ENCODE data around the gene PCSK6. TPM values are rescaled to one million over a fixed set of nuclear protein-coding genes. Genes with fewer than 3 reads are reported as not detected.

The PCSK6 gene
- polyA plus RNA-seq, 3 donors = 0.05 to 0.10 TPM; not detected in 1

GRCh38 chr15:101535170-101535902 is 45.8 kb upstream of the PCSK6 start:
- H3K9ac ChIP-seq (ENCODE audit: insufficient read depth, low read length, poor library complexity, severe bottlenecking) = no peak overlapping the region
- H3K27me3 ChIP-seq (ENCODE audit: control insufficient read depth in 2 of 2, insufficient read depth in 2 of 2, low read length in 2 of 2) = no peaks in the 10 kb centered on the region
- no peaks in the 10 kb centered on the region for H3K79me2 ChIP-seq (ENCODE audit: insufficient read depth, low read length)
- DNase-seq = no peak
- no peak overlapping the region for H3K4me3 Mint-ChIP-seq
- no peaks in the 10 kb centered on the region for H3K36me3 ChIP-seq (replicated peaks in 1 of 2; ENCODE audit: control insufficient read depth in 1 of 2, insufficient read depth in 2 of 2, low read length in 2 of 2)
- no peak overlapping the region for H3K27ac ChIP-seq (ENCODE audit: low read depth in 1 of 2, low read length in 2 of 2)
- TF ChIP-seq CTCF (IDR thresholded peaks at IDR 0.05) = no peak
- no peak overlapping the region for H3K4me3 ChIP-seq (replicated peaks in 1 of 3; ENCODE audit: low read depth in 2 of 3, low read length in 3 of 3)
- H3K4me1 ChIP-seq (ENCODE audit: control insufficient read depth in 1 of 2, insufficient read depth in 2 of 2, low read length in 2 of 2) = no peaks in the 10 kb centered on the region
- no peak overlapping the region for H2AFZ ChIP-seq (ENCODE audit: insufficient read depth, low read depth, low read length, poor library complexity, severe bottlenecking)
- intact Hi-C loops (cut with micrococcal nuclease) = no loop called here
- no peaks in the 10 kb centered on the region for H3K36me3 Mint-ChIP-seq
- peaks cover 4 to 5% (median 4%) of the 10 kb centered on the region in 3 donors for H3K27me3 Mint-ChIP-seq (ENCODE audit: low read depth in 3 of 3)
- H3K9me3 Mint-ChIP-seq = peaks cover 0 to 4% (median 2%) of the 10 kb centered on the region in 7 donors
- H3K27ac Mint-ChIP-seq = no peak overlapping the region
- peaks cover 3% of the 10 kb centered on the region for H3K4me1 Mint-ChIP-seq
- WGBS (ENCODE audit: insufficient coverage) = 96% methylated on average over 29 of the region's 29 CpGs
- H3K4me2 ChIP-seq (replicated peaks; ENCODE audit: extremely low read depth, low read length, poor library complexity, severe bottlenecking) = no peak overlapping the region
- H4K20me1 ChIP-seq (ENCODE audit: insufficient read depth, low read length) = no peaks in the 10 kb centered on the region
- H3K9me3 ChIP-seq (replicated peaks in 1 of 2; ENCODE audit: control insufficient read depth in 1 of 2, insufficient read depth in 1 of 2, low read length in 2 of 2) = no peaks in the 10 kb centered on the region

GRCh38 chr15:101534376-101534970 is 45.0 kb upstream of the PCSK6 start:
- Mint-ChIP-seq H3K4me1 (peaks cover 3% of the 10 kb centered on the region), H3K4me3 (no peak overlapping the region), H3K36me3 (no peaks in the 10 kb centered on the region), H3K27me3 (ENCODE audit: low read depth in 3 of 3) (peaks cover 4 to 5% (median 4%) of the 10 kb centered on the region in 3 donors), H3K9me3 (peaks cover 0 to 4% (median 2%) of the 10 kb centered on the region in 7 donors), H3K27ac (no peak overlapping the region)
- H3K9me3 ChIP-seq (replicated peaks in 1 of 2; ENCODE audit: control insufficient read depth in 1 of 2, insufficient read depth in 1 of 2, low read length in 2 of 2) = no peaks in the 10 kb centered on the region
- H3K4me1 ChIP-seq (ENCODE audit: control insufficient read depth in 1 of 2, insufficient read depth in 2 of 2, low read length in 2 of 2) = no peaks in the 10 kb centered on the region
- H3K4me3 ChIP-seq (replicated peaks in 1 of 3; ENCODE audit: low read depth in 2 of 3, low read length in 3 of 3) = no peak overlapping the region
- no peaks in the 10 kb centered on the region for H4K20me1 ChIP-seq (ENCODE audit: insufficient read depth, low read length)
- TF ChIP-seq CTCF (IDR thresholded peaks at IDR 0.05) = no peak
- H3K27me3 ChIP-seq (ENCODE audit: control insufficient read depth in 2 of 2, insufficient read depth in 2 of 2, low read length in 2 of 2) = no peaks in the 10 kb centered on the region
- H3K9ac ChIP-seq (ENCODE audit: insufficient read depth, low read length, poor library complexity, severe bottlenecking) = no peak overlapping the region
- no peak overlapping the region for H3K4me2 ChIP-seq (replicated peaks; ENCODE audit: extremely low read depth, low read length, poor library complexity, severe bottlenecking)
- intact Hi-C loops (cut with micrococcal nuclease) = no loop called here
- H3K27ac ChIP-seq (ENCODE audit: low read depth in 1 of 2, low read length in 2 of 2) = no peak overlapping the region
- no peak overlapping the region for H2AFZ ChIP-seq (ENCODE audit: insufficient read depth, low read depth, low read length, poor library complexity, severe bottlenecking)
- no peaks in the 10 kb centered on the region for H3K79me2 ChIP-seq (ENCODE audit: insufficient read depth, low read length)
- H3K36me3 ChIP-seq (replicated peaks in 1 of 2; ENCODE audit: control insufficient read depth in 1 of 2, insufficient read depth in 2 of 2, low read length in 2 of 2) = no peaks in the 10 kb centered on the region
- 95% methylated on average over 17 of the region's 21 CpGs for WGBS (ENCODE audit: insufficient coverage)
- DNase-seq = no peak

Measured in CD14-positive monocyte (primary cell).